Right lobe of liver (tissue), 6 donors: Measurements from ENCODE around the gene PAN2. TPM values are rescaled to one million over a fixed set of nuclear protein-coding genes. Genes with fewer than 3 reads are reported as not detected.

Experiments used
- ATAC-seq, 4 donors: fragments of 200-7000 bp; cut with Tn5 transposase; one replicate each; pipeline ENCODE4 v1.9.1; 2020; ENCODE audit warnings: mild to moderate bottlenecking in 4 of 4, moderate library complexity in 4 of 4
- DNase-seq, 3 donors: peaks; one replicate each; pipeline ENCODE4 v3.0.0-alpha.2; 2020
- H3K27ac ChIP-seq, 3 donors: fragments of 200-600 bp; one replicate each; pipeline ENCODE4 v1.8.0; 2022
- H3K27me3 ChIP-seq, 2 donors: fragments of 200-600 bp; one replicate each; pipeline ENCODE4 v1.8.0; 2022
- H3K36me3 ChIP-seq, 4 donors: fragments of 200-600 bp; sonication (generic) in 1 of 4; one replicate each; pipeline versions ENCODE4 v1.5.1 to v1.8.0; 2017 to 2022; ENCODE audit warnings: control low read depth in 1 of 4
- H3K4me1 ChIP-seq, 4 donors: fragments of 200-600 bp; sonication (generic) in 1 of 4; one replicate each; pipeline versions ENCODE4 v1.5.1 to v1.8.0; 2017 to 2022; ENCODE audit warnings: control low read depth in 1 of 4
- H3K4me3 ChIP-seq, 3 donors: fragments of 200-600 bp; one replicate each; pipeline ENCODE4 v1.8.0; 2022
- H3K9me3 ChIP-seq, 4 donors: fragments of 200-600 bp; sonication (generic) in 1 of 4; one replicate each; pipeline versions ENCODE4 v1.5.1 to v1.8.0; 2017 to 2022; ENCODE audit warnings: control low read depth in 1 of 4
- POLR2A ChIP-seq: fragments of 450-650 bp; IDR thresholded peaks from one replicate; pipeline ENCODE4 v1.6.1; 2017; ENCODE audit warnings: antibody characterized with exemption, mild to moderate bottlenecking
- WGBS: methylation state at CpG from one replicate; pipeline ENCODE4 v1.1.6; 2018; ENCODE audit warnings: low coverage, low lambda C conversion rate; ENCODE audit not compliant: insufficient coverage; ENCODE audit errors: missing lambda C conversion rate; 5-methylcytosine and 5-hydroxymethylcytosine counted together
- intact Hi-C, 2 donors: fragments of 100-400 bp; cut with DNase I; formaldehyde crosslinking; loops; one replicate each; pipeline versions ENCODE4 v1.11.2 to v1.14.1; 2022
- total RNA-seq, 6 experiments: library from RNA; depleted of rRNA in 2 of 6; stranded (reverse); fragments of >200 nt in 2 of 6; fragmentation: NEBNext Ultra II Directional in 3 of 6; extraction: Animal tissue kit (Norgen Biotek cat#: 25700) in 3 of 6; gene quantifications; one replicate each; pipeline versions ENCODE4 v1.1.0 to v1.2.4, GENCODE V29; 2016 to 2023
- TF ChIP-seq, protein P1 (sequence below), 4 donors: fragments of 200-600 bp in 3 of 4; fragments of 450-650 bp in 1 of 4; IDR thresholded peaks; one replicate each; pipeline versions ENCODE4 v1.5.1 to v1.8.0; 2016 to 2022; ENCODE audit warnings: antibody characterized with exemption in 4 of 4, mild to moderate bottlenecking in 2 of 4
- donor health status: DM: no; HTN: yes; CAD: no.
- donor health status: DM: no; HTN: no; CAD: no.
- donor health status: DM: no; HTN: no; CAD: no.
- donor health status: DM: no; HTN: yes; CAD: no.
- donor health status: DM: no; HTN: yes; CAD: no.

PAN2 gene
- total RNA-seq, 6 experiments from 2014 or later, result 21.7 to 109 (median 57.7) TPM

DNA sequence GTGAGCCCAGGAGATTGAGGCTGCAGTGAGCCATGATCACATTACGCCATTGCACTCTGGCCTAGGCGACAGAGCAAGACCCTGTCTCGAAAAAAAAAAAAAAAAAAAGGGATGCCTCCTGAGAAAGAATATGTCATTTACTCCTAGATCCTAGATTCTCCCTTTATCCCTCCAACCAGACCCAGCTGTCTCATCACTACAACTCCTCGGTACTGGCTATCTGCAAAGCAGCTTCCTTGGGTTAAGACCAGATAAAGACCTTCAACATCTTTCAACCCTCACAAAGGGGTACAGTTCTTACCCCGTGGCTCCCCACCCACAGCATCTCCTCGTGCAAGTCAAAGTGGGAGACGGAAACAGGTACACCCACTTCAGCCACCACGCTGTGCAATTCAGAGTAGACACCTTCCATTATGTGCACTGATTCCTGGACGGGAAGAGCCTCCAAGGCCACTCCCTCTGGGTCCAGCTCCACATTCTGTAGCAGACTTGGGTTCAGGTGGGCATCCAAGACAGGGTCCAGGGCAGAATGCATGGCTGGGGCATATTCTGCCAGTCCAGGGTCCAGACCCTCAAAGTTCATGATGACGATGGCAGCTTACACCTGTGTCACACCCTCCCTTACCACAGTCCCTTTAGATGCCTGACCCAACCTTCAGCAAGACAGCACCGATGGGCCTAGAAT, 1.1 kb downstream of the PAN2 start:
- TF ChIP-seq, protein P1, sequence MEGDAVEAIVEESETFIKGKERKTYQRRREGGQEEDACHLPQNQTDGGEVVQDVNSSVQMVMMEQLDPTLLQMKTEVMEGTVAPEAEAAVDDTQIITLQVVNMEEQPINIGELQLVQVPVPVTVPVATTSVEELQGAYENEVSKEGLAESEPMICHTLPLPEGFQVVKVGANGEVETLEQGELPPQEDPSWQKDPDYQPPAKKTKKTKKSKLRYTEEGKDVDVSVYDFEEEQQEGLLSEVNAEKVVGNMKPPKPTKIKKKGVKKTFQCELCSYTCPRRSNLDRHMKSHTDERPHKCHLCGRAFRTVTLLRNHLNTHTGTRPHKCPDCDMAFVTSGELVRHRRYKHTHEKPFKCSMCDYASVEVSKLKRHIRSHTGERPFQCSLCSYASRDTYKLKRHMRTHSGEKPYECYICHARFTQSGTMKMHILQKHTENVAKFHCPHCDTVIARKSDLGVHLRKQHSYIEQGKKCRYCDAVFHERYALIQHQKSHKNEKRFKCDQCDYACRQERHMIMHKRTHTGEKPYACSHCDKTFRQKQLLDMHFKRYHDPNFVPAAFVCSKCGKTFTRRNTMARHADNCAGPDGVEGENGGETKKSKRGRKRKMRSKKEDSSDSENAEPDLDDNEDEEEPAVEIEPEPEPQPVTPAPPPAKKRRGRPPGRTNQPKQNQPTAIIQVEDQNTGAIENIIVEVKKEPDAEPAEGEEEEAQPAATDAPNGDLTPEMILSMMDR (IDR thresholded peaks at IDR 0.05), result no peak
- TF ChIP-seq POLR2A, result no peak
- Histone ChIP-seq H3K4me3 (peak overlapping the region; percentile 53 to 68 (median 57)), H3K27ac (peak overlapping the region; percentile 91 to 94 (median 93)), H3K36me3 (peaks cover 0 to 9% (median 3%) of the 10 kb centered on the region in 4 donors), H3K27me3 (no peaks in the 10 kb centered on the region), H3K4me1 (peaks cover 0 to 18% (median 0%) of the 10 kb centered on the region in 4 donors), H3K9me3 (no peaks in the 10 kb centered on the region)
- 89% methylated on average over 10 of the region's 11 CpGs for WGBS
- DNase-seq (no peak), ATAC-seq (no peak)
- intact Hi-C loops, result no loop called here

DNA sequence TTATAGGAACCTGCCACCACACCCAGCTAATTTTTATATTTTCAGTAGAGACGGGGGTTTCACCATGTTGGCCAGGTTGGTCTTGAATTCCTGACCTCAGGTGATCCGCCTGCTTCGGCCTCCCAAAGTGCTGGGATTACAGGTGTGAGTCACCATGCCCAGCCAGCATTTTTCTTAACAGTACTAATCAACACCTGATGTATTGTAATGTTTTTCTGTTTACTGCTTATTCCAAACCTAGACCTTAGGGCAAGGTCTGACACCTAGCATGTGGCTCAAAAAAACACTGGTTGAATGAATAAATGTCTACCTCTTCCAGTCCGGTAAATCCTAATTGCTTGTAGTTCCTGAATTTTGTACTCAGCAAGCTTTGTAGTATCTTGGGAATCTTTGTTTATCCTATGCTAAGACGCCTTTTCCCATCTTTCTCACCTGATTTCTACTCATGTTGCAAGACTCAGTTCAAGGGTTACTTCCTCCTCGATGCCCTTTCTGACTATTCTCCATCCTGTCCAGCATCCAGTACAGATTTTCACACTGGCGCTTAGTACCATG, 2.8 kb downstream of the PAN2 start:
- Histone ChIP-seq H3K27me3 (no peaks in the 10 kb centered on the region), H3K4me1 (peaks cover 0 to 18% (median 0%) of the 10 kb centered on the region in 4 donors), H3K9me3 (no peaks in the 10 kb centered on the region), H3K27ac (no peak overlapping the region), H3K36me3 (peaks cover 0 to 25% (median 10%) of the 10 kb centered on the region in 4 donors), H3K4me3 (no peak overlapping the region)
- ATAC-seq (no peak), DNase-seq (no peak)
- intact Hi-C loops, result no loop called here
- WGBS, result 73% methylated on average over 6 of the region's 7 CpGs
- TF ChIP-seq, protein P1 (IDR thresholded peaks at IDR 0.05), result no peak
- no peak for TF ChIP-seq POLR2A

DNA sequence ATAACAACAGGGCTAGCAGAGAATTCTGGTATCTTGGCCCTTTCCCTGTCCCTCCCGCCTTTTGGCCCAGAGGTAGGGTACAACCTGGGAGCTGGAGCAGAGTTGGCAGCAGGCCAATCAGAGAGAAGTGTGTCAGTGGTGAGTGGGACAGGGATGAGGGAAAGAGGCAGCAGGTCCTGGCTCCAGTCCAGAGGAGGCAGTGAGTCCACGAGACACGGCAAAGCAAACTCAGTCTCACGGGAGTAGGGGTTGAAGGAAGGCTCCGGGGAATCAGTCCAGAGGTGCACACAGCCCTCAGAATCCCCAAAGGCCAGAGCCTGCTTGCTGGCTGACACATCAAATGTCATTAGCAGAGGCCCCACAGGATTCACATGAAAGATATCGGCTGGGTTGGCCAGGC, 7.3 kb downstream of the PAN2 start:
- WGBS, result 59% methylated on average over 3 of the region's 6 CpGs
- H3K27ac ChIP-seq, result no peak overlapping the region
- TF ChIP-seq POLR2A, result no peak
- TF ChIP-seq, protein P1 (IDR thresholded peaks at IDR 0.05), result no peak
- DNase-seq, result peak in 1 of 3 donors; percentile 65
- peak in 2 of 4 donors; percentile 35 to 37 for ATAC-seq
- H3K4me1 ChIP-seq, result peaks cover 0 to 3% (median 0%) of the 10 kb centered on the region in 4 donors
- H3K9me3 ChIP-seq, result no peaks in the 10 kb centered on the region
- intact Hi-C loops, result no loop called here
- H3K4me3 ChIP-seq, result no peak overlapping the region
- H3K27me3 ChIP-seq, result no peaks in the 10 kb centered on the region
- H3K36me3 ChIP-seq, result peaks cover 0 to 65% (median 36%) of the 10 kb centered on the region in 4 donors

DNA sequence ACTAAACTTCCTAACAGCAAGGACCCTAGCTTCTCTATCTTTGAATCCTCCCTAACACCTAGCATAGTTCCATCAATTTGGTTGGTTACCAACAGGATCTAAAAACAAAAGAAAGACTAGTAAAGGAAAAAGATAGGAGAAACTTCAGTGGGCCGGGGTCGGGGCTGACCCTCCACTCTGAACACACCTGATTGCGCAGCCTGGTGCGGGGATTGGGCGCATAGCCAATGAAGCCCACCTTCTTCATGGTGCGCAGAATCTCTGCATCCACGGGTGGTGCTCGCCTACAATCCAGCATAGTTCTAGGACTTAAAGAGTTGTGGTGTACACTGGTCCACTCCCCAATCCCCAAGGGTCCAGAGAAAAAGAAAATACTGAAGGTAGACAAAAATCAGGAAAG, 7.7 kb downstream of the PAN2 start:
- no peaks in the 10 kb centered on the region for H3K9me3 ChIP-seq
- H3K27ac ChIP-seq, result no peak overlapping the region
- WGBS, result 76% methylated on average over 5 of the region's 8 CpGs
- H3K27me3 ChIP-seq, result no peaks in the 10 kb centered on the region
- DNase-seq, result no peak
- peaks cover 0 to 3% (median 0%) of the 10 kb centered on the region in 4 donors for H3K4me1 ChIP-seq
- intact Hi-C loops, result no loop called here
- peaks cover 0 to 65% (median 36%) of the 10 kb centered on the region in 4 donors for H3K36me3 ChIP-seq
- H3K4me3 ChIP-seq, result no peak overlapping the region
- TF ChIP-seq, protein P1 (IDR thresholded peaks at IDR 0.05), result no peak
- TF ChIP-seq POLR2A, result no peak
- no peak for ATAC-seq
